Activated CD4-positive, alpha-beta memory T cell treated with anti-CD3 and anti-CD28 coated beads for 36 hours (primary cell): Measurements from ENCODE around the gene CTNNBL1. TPM values are rescaled to one million over a fixed set of nuclear protein-coding genes. Genes with fewer than 3 reads are reported as not detected.

Experiments used
- CTCF ChIA-PET: fragments of 350-600 bp; sonication (Branson Sonifier 250); formaldehyde crosslinking; loops from one replicate; lab custom pipeline; 2021; ENCODE audit warnings: antibody characterized with exemption, inconsistent platforms; lab: Charles Lee
- POLR2A ChIA-PET: fragments of 350-600 bp; sonication (Branson Sonifier 250); formaldehyde crosslinking; loops from one replicate; lab custom pipeline; 2021; ENCODE audit warnings: antibody characterized with exemption; lab: Charles Lee
- DNase-seq: peaks from one replicate; pipeline ENCODE4 v3.0.0-alpha.2; 2020
- H3K27ac Mint-ChIP-seq: one replicate; pipeline ENCODE4 v1.8.0; 2021; ENCODE audit warnings: mixed read lengths
- H3K27me3 Mint-ChIP-seq: one replicate; pipeline ENCODE4 v1.8.0; 2021; ENCODE audit warnings: mixed read lengths
- H3K36me3 Mint-ChIP-seq: one replicate; pipeline ENCODE4 v1.8.0; 2021; ENCODE audit warnings: mixed read lengths
- H3K4me1 Mint-ChIP-seq: one replicate; pipeline ENCODE4 v1.8.0; 2021; ENCODE audit warnings: low read depth, mixed read lengths
- H3K4me3 Mint-ChIP-seq: one replicate; pipeline ENCODE4 v1.8.0; 2021; ENCODE audit warnings: mild to moderate bottlenecking, mixed read lengths
- H3K9me3 Mint-ChIP-seq: one replicate; pipeline ENCODE4 v1.8.0; 2021; ENCODE audit warnings: mixed read lengths
- intact Hi-C: fragments of 100-400 bp; cut with micrococcal nuclease; formaldehyde crosslinking; loops from one replicate; pipeline ENCODE4 v1.15.1; 2023
- total RNA-seq, 2 experiments: library from RNA; stranded (reverse); gene quantifications; one replicate each; pipeline ENCODE4 v1.2.3, GENCODE V29; 2021

The CTNNBL1 gene
- total RNA-seq, 2 experiments from 2014 or later, result 72.5 to 76.5 TPM

DNA sequence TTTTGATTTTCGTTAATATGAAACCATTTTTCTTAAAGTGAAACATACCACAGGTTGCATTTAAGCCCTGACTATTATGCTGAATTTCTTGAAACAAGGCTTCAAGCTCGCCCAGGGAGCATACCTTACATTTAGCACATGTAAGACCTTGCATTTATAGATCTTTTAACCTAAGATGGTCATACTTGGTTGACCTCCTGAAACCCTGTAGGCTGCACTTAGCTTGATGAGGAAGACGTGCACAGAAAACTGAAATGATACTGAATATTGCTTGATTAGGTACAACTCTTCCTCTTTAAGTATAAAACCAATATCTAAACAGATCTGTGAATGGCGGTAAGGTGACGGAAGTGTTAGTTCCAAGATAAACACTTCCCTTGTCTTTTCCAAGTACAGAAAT lies 82.2 kb downstream of the CTNNBL1 start:
- ChIA-PET CTCF (no interaction called here), POLR2A (no interaction called here)
- no peak for DNase-seq
- no peaks in the 10 kb centered on the region for H3K9me3 Mint-ChIP-seq
- H3K4me3 Mint-ChIP-seq, result no peak overlapping the region
- intact Hi-C loops, result no loop called here
- H3K36me3 Mint-ChIP-seq, result peaks cover 26% of the 10 kb centered on the region
- no peaks in the 10 kb centered on the region for H3K27me3 Mint-ChIP-seq
- no peak overlapping the region for H3K27ac Mint-ChIP-seq
- no peaks in the 10 kb centered on the region for H3K4me1 Mint-ChIP-seq

DNA sequence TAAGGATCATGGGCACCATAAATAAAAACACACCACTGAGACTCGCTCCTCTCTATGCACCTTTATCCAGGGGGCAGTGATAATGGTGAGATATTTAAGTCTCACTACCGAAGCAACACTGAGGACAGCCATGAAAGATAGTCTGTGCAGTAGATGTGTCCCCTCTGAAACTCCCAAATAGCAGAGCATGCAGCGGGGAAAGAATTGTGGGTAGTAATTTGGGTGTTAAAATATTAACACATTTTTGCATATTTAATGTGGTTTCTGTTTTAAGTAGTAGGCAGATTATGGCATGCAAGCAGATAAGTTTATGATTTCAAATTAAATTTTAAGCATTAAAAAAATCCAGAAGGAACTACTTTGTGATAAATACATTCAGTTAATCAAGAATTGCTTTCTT lies 82.7 kb downstream of the CTNNBL1 start:
- H3K27me3 Mint-ChIP-seq, result no peaks in the 10 kb centered on the region
- CTCF ChIA-PET, result no interaction called here
- no peaks in the 10 kb centered on the region for H3K4me1 Mint-ChIP-seq
- H3K27ac Mint-ChIP-seq, result no peak overlapping the region
- POLR2A ChIA-PET, result no interaction called here
- H3K36me3 Mint-ChIP-seq, result peaks cover 26% of the 10 kb centered on the region
- no peaks in the 10 kb centered on the region for H3K9me3 Mint-ChIP-seq
- no peak for DNase-seq
- H3K4me3 Mint-ChIP-seq, result no peak overlapping the region
- intact Hi-C loops, result no loop called here

DNA sequence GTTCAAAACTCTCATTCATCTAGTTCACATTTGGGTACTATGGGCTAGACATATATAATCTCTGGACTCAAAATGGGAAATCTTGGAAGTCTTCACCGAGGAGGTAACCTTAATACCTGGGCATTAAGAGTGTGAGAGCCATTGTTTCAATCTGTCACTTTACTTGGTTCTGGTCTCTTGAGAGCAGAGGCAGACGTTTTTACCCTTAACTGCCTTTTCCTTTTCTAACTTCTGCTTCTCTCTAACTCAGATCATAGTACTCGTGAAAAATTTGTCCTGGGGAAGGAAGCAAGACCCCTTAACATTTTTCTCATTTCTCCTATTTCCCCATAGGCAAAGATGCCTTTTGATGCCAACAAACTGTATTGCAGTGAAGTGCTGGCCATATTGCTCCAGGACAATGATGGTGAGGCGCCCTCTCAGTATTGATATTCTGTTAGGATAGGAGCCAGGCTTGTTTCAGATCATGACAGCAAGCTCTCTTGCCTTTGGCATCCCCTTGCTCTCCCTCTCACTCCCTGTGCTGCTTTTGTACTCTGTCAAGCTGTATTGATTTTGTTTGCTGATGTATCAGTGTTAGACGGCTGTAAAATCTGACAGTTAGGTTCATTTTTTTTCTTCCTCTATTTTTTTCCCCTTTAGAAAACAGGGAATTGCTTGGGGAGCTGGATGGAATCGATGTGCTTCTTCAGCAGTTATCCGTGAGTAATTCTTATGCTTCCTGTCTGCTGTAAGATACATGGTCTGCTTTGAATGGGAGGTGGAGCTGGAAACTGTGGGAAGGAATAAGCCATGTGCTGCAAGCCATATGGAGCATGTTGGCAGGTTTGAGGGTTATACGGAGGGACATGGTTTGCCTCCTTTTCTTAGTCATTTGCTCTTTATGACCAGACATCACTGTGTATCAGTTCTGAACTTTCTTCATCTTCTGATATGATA lies 83.5 kb downstream of the CTNNBL1 start:
- POLR2A ChIA-PET, result no interaction called here
- CTCF ChIA-PET, result no interaction called here
- no peaks in the 10 kb centered on the region for H3K4me1 Mint-ChIP-seq

DNA sequence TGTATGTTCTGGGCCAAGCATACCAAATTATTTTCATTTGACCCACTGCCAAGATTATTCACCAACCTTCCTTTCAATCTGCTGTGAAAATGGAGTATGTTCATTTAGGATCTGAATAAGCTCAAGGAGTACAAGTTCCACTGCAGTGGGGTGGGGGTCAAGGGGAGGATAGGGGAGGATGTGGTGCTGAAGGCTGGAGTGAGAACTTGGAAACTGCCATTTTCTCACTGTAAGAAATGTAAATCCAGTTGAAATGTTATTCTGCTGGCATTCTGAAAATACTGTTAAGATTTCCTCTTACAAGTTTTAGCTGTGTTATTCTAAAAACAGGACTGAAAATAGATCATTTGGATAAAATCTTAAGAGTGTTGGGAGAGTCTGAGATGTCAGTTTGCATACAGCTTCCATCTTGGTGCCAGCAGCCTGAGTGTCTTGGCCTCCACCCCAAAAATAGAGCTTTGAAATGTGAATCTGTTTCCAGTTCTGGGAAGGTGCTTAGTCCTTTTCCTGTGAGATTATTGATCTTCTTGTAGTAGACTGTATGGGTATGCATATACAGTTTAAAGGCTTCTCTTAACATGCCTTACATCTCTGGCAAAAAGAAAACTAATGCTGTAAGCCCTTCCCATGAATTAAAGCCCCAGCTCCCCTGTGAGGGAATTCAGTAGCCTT lies 84.3 kb downstream of the CTNNBL1 start:
- Mint-ChIP-seq H3K27me3 (no peaks in the 10 kb centered on the region), H3K27ac (no peak overlapping the region), H3K4me1 (no peaks in the 10 kb centered on the region), H3K36me3 (peaks cover 27% of the 10 kb centered on the region), H3K4me3 (no peak overlapping the region), H3K9me3 (no peaks in the 10 kb centered on the region)
- DNase-seq, result no peak
- ChIA-PET CTCF (interaction anchor here (1.0 kb wide), 1 partner anchor 443 kb away, joined by 3 read pairs; no protein-coding TSS in a partner anchor), POLR2A (no interaction called here)
- intact Hi-C loops, result no loop called here

More for the DNA sequence above, 83.5 kb downstream of the CTNNBL1 start:
- no peak for DNase-seq
- intact Hi-C loops, result no loop called here
- Mint-ChIP-seq H3K27ac (no peak overlapping the region), H3K9me3 (no peaks in the 10 kb centered on the region), H3K27me3 (no peaks in the 10 kb centered on the region), H3K4me3 (no peak overlapping the region), H3K36me3 (peaks cover 25% of the 10 kb centered on the region)

DNA sequence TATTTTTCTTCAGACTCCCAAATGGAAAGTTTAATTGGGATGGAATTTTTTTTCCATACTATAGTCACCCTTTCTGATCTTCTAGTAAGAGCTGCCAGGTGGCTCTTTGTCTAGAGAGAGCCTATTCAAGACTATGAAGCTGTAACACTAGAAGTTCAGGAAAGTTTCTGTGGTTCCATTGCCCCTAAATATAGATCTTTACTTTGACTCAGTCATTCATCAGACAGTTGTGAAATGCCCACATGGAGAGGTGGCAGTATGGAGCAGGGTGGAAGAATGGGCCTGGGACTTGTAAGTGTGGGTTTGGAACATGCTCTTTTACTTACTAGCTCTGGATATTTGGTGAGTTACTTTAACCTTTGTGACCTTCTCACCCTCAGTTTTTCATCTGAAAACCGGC lies 87.8 kb downstream of the CTNNBL1 start:
- H3K9me3 Mint-ChIP-seq, result no peaks in the 10 kb centered on the region
- no peak overlapping the region for H3K27ac Mint-ChIP-seq
- no peak overlapping the region for H3K4me3 Mint-ChIP-seq
- CTCF ChIA-PET, result no interaction called here
- intact Hi-C loops, result no loop called here
- H3K27me3 Mint-ChIP-seq, result no peaks in the 10 kb centered on the region
- peaks cover 30% of the 10 kb centered on the region for H3K36me3 Mint-ChIP-seq
- POLR2A ChIA-PET, result no interaction called here
- DNase-seq, result no peak
- H3K4me1 Mint-ChIP-seq, result no peaks in the 10 kb centered on the region

DNA sequence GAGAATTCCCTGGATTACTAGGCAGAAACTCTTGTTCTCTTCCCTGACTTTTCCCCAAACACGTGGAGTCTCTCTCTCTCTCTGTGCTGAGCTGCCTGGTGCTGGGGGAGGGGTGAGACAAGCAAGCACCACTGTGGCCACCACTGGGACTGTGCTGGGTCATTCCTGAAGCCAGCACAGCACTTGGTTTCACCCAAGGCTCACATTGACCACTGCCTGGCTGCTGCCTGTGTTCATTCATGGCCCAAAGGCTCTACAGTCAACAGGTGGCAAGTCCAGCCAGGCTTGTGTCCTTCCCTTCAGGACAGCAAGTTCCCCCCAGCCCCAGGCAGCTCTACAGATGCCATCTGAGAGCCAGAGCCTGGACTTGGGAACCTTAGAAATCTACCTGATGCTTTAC lies 92.2 kb downstream of the CTNNBL1 start:
- intact Hi-C loops, result no loop called here
- Mint-ChIP-seq H3K4me3 (no peak overlapping the region), H3K27me3 (no peaks in the 10 kb centered on the region), H3K36me3 (peaks cover 51% of the 10 kb centered on the region), H3K9me3 (no peaks in the 10 kb centered on the region), H3K27ac (no peak overlapping the region), H3K4me1 (no peaks in the 10 kb centered on the region)
- DNase-seq, result no peak
- ChIA-PET POLR2A (no interaction called here), CTCF (no interaction called here)

DNA sequence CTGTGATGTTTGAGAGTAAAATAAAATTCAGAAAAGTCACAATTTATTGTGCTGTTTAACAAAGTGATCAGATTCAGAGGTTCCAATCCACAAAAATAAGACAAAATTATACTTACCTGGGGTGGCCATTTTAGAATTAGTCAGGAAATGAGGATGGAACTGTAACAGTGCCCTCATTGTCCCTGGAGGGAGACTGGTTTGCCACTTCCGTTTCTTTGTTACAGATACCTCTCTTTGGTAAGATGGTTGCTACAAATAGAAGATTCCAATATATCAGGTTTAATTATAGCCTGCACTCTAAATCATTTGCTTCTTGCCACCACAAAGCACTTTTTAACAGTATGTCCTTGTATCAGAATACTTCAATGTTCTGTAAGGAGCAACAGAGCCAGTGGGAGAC lies 95.6 kb downstream of the CTNNBL1 start:
- Mint-ChIP-seq H3K27me3 (no peaks in the 10 kb centered on the region), H3K4me1 (no peaks in the 10 kb centered on the region), H3K36me3 (peaks cover 61% of the 10 kb centered on the region), H3K9me3 (peaks cover 8% of the 10 kb centered on the region), H3K4me3 (no peak overlapping the region), H3K27ac (no peak overlapping the region)
- intact Hi-C loops, result no loop called here
- POLR2A ChIA-PET, result no interaction called here
- no peak for DNase-seq
- CTCF ChIA-PET, result no interaction called here

DNA sequence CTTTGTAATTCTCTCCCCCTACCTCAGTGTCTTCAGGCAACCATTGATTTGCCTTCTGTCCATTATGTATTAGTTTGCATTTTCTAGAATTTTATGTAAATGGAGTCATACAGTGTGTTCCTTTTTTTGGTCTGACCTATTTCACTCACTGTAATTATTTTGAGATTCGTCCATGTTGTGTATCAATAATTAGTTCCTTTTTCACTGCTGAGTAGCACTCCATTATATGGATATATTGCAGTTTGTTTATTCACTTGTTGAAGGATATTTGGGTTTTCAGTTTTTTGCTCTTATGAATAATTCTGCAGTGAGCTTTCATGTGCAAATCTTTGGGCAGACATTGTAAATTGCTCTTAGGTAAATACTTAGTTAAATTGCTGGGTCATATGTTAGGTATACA lies 97.1 kb downstream of the CTNNBL1 start:
- intact Hi-C loops, result no loop called here
- Mint-ChIP-seq H3K4me1 (no peaks in the 10 kb centered on the region), H3K27ac (no peak overlapping the region), H3K27me3 (no peaks in the 10 kb centered on the region), H3K9me3 (peaks cover 8% of the 10 kb centered on the region), H3K4me3 (no peak overlapping the region), H3K36me3 (peaks cover 65% of the 10 kb centered on the region)
- DNase-seq, result no peak
- CTCF ChIA-PET, result no interaction called here
- POLR2A ChIA-PET, result no interaction called here

DNA sequence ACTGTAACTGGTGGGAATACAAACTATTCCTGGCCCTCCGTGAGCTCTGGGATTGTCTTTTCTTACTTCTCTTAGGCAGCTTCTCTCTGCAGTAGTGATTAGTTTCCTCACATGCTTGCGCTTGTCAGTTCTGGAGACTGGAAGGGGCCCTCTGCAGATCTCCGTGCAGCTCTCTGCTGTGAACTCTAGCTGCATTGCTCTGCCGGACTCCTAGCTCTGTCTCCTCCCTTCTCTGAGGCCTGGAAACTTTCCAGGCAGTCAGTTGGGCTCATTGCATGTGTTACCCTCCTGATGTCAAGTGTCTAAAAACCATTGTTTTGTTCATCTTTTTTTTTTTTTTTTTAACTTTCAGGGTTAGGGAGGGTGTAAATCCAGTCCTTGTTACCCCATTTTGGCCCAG lies 102.3 kb downstream of the CTNNBL1 start:
- Mint-ChIP-seq H3K4me1 (no peaks in the 10 kb centered on the region), H3K27me3 (no peaks in the 10 kb centered on the region), H3K4me3 (no peak overlapping the region), H3K27ac (no peak overlapping the region), H3K36me3 (peaks cover 41% of the 10 kb centered on the region), H3K9me3 (peaks cover 8% of the 10 kb centered on the region)
- ChIA-PET CTCF (no interaction called here), POLR2A (no interaction called here)
- no peak for DNase-seq
- intact Hi-C loops, result no loop called here

DNA sequence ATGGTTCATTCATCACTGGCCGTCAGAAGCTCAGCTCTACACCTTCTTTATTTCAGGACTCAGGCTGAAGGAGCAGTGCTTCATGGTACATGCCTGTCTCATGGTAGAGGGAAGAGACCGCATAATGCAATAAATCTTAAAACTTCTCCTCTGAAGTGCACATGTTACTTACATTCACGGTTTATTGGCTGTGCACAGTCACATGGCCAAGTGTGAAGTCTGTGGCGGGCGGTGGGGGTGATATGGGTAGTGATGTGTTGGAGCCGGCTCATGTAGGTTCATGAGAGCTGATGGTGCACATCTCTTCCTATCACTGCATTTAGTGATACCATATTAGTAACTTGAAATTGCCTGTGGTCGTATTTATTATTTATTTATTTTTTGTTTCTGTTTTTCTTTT lies 102.9 kb downstream of the CTNNBL1 start:
- H3K36me3 Mint-ChIP-seq, result peaks cover 36% of the 10 kb centered on the region
- intact Hi-C loops, result no loop called here
- H3K27ac Mint-ChIP-seq, result no peak overlapping the region
- H3K27me3 Mint-ChIP-seq, result no peaks in the 10 kb centered on the region
- ChIA-PET POLR2A (no interaction called here), CTCF (no interaction called here)
- no peak for DNase-seq
- no peaks in the 10 kb centered on the region for H3K4me1 Mint-ChIP-seq
- H3K4me3 Mint-ChIP-seq, result no peak overlapping the region
- peaks cover 8% of the 10 kb centered on the region for H3K9me3 Mint-ChIP-seq

DNA sequence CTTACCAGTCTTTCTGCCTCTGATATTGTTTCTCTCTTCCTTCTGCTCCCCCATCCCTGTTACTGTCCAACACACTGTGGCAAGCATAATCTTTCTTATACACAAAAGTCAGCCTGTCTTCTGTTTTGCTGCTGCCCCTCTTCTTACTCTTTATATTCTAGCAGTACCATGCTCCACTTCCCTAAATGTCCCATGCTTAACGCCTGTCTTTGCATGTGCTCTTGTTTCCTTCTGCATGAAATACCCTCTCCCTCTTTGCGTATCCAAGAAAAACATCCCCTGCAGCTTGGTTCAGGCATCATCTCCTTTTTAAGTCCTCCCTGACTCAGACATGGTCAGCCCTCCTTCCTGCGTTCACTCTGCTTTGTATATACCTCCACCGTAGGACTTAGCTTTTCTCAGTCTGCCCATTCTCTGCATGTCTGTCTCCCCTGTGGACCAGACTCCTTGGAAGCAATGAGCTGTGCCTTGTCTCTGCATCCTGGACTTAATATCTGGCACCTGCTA lies 103.9 kb downstream of the CTNNBL1 start:
- CTCF ChIA-PET, result no interaction called here

DNA sequence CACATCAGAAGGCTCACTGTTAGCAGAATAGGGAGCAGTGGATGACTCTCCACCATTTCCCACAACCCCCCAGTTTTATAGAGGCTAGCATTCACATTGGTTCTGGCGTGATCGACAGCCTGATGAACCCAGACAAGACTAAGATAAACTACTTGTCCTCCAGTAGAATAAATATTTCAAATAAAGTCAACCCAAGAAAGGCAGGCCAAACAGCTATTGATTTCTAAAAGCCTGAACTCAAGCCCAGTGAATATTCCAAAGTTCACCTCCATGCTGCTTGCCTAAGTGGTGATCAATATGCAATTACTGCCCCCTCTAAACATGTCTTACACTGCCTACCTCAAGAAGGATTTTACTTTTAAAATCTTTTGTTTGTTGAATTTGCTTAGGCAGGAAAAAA lies 104.5 kb downstream of the CTNNBL1 start:
- Mint-ChIP-seq H3K36me3 (peaks cover 33% of the 10 kb centered on the region), H3K9me3 (no peaks in the 10 kb centered on the region), H3K4me1 (no peaks in the 10 kb centered on the region), H3K4me3 (no peak overlapping the region), H3K27me3 (no peaks in the 10 kb centered on the region), H3K27ac (no peak overlapping the region)
- intact Hi-C loops, result no loop called here
- no peak for DNase-seq
- ChIA-PET CTCF (no interaction called here), POLR2A (no interaction called here)

More for the DNA sequence above, 103.9 kb downstream of the CTNNBL1 start:
- intact Hi-C loops, result no loop called here
- Mint-ChIP-seq H3K27me3 (no peaks in the 10 kb centered on the region), H3K9me3 (peaks cover 3% of the 10 kb centered on the region), H3K4me3 (no peak overlapping the region), H3K36me3 (peaks cover 31% of the 10 kb centered on the region), H3K27ac (no peak overlapping the region), H3K4me1 (no peaks in the 10 kb centered on the region)
- POLR2A ChIA-PET, result no interaction called here
- DNase-seq, result no peak
